GM23338 (cell line): ENCODE results near the gene CLDN2. TPM values are rescaled to one million over a fixed set of nuclear protein-coding genes. Genes with fewer than 3 reads are reported as not detected.

Source experiments
- ATAC-seq: fragments of 200-7000 bp; cut with Tn5 transposase; 3 replicates; pipeline ENCODE4 v1.9.1; 2020
- DNase-seq: peaks from one replicate; pipeline ENCODE4 v3.0.0-alpha.2; 2015; ENCODE audit warnings: low spot score
- H2AFZ ChIP-seq: fragments of 200-600 bp; sonication (generic); 2 replicates; pipeline ENCODE4 v1.8.0; 2016; ENCODE audit warnings: antibody characterized with exemption, mild to moderate bottlenecking, moderate library complexity
- H3F3A ChIP-seq: fragments of 200-600 bp; sonication (generic); replicated peaks from 2 replicates; pipeline ENCODE4 v1.8.0; 2017; ENCODE audit warnings: antibody characterized with exemption, mixed run types, low read depth
- H3K27ac ChIP-seq: fragments of 200-600 bp; sonication (generic); 2 replicates; pipeline ENCODE4 v1.6.1; 2016; ENCODE audit warnings: low read depth
- H3K27me3 ChIP-seq: fragments of 200-600 bp; sonication (generic); 2 replicates; pipeline ENCODE4 v1.8.0; 2016; ENCODE audit warnings: mild to moderate bottlenecking, mixed run types, moderate library complexity; ENCODE audit not compliant: insufficient read depth
- H3K36me3 ChIP-seq: fragments of 200-600 bp; sonication (generic); 2 replicates; pipeline ENCODE4 v1.8.0; 2016; ENCODE audit warnings: mild to moderate bottlenecking; ENCODE audit not compliant: insufficient read depth
- H3K4me1 ChIP-seq: fragments of 200-600 bp; sonication (generic); 2 replicates; pipeline ENCODE4 v1.8.0; 2016; ENCODE audit warnings: mild to moderate bottlenecking, moderate library complexity; ENCODE audit not compliant: insufficient read depth
- H3K4me2 ChIP-seq: fragments of 200-600 bp; sonication (generic); 2 replicates; pipeline ENCODE4 v1.7.1; 2017; ENCODE audit warnings: mixed run types
- H3K4me3 ChIP-seq: fragments of 200-600 bp; sonication (generic); 2 replicates; pipeline ENCODE4 v1.6.1; 2016; ENCODE audit warnings: mixed run types
- H3K79me2 ChIP-seq: fragments of 200-600 bp; sonication (generic); replicated peaks from 2 replicates; pipeline ENCODE4 v1.8.0; 2017; ENCODE audit warnings: mild to moderate bottlenecking; ENCODE audit not compliant: insufficient read depth
- H3K9me2 ChIP-seq: fragments of 200-600 bp; sonication (generic); 2 replicates; pipeline ENCODE4 v1.8.0; 2017; ENCODE audit not compliant: insufficient read depth
- H4K20me1 ChIP-seq: fragments of 200-600 bp; sonication (generic); replicated peaks from 2 replicates; pipeline ENCODE4 v1.8.0; 2017; ENCODE audit warnings: mild to moderate bottlenecking; ENCODE audit not compliant: insufficient read depth
- H3K27ac Mint-ChIP-seq: 2 replicates; pipeline ENCODE4 v1.8.0; 2020; ENCODE audit warnings: inconsistent platforms, mild to moderate bottlenecking, moderate library complexity, mixed read lengths
- H3K27me3 Mint-ChIP-seq: 3 replicates; pipeline ENCODE4 v1.8.0; 2022; ENCODE audit warnings: low read depth, mild to moderate bottlenecking, moderate library complexity, mixed read lengths, inconsistent platforms; ENCODE audit not compliant: insufficient read depth, poor library complexity
- H3K36me3 Mint-ChIP-seq: 3 replicates; pipeline ENCODE4 v1.8.0; 2021; ENCODE audit warnings: low read depth, mild to moderate bottlenecking, inconsistent platforms, moderate library complexity, mixed read lengths
- H3K4me1 Mint-ChIP-seq: 3 replicates; pipeline ENCODE4 v1.8.0; 2020; ENCODE audit warnings: mild to moderate bottlenecking, inconsistent platforms, mixed read lengths
- H3K4me3 Mint-ChIP-seq: 3 replicates; pipeline ENCODE4 v1.8.0; 2021; ENCODE audit warnings: moderate library complexity, mild to moderate bottlenecking, inconsistent platforms, mixed read lengths
- H3K9me3 Mint-ChIP-seq: 3 replicates; pipeline ENCODE4 v1.8.0; 2020; ENCODE audit warnings: moderate library complexity, mild to moderate bottlenecking, inconsistent platforms, mixed read lengths
- EZH2 ChIP-seq: fragments of 200-600 bp; sonication (generic); IDR thresholded peaks from one replicate; pipeline ENCODE4 v1.8.0; 2017; ENCODE audit warnings: antibody characterized with exemption, mild to moderate bottlenecking, low read depth; ENCODE audit not compliant: unreplicated experiment
- ZNF114 ChIP-seq: fragments of 250-450 bp; sonication (Bioruptor Pico); IDR thresholded peaks from 2 replicates; pipeline ENCODE4 v1.5.0; 2020; ENCODE audit warnings: mild to moderate bottlenecking, moderate library complexity
- polyA plus RNA-seq: library from polyadenylated mRNA; unstranded; fragments of >200 nt; fragmentation: Nextera tagmentation; extraction: Ambion mirVana; gene quantifications from 2 replicates; pipeline ENCODE4 v1.2.1, GENCODE V29; 2016
- total RNA-seq: library from RNA; depleted of rRNA; stranded (reverse); fragments of >200 nt; shearing (Covaris generic); gene quantifications from 2 replicates; pipeline ENCODE4 v1.2.3, GENCODE V29; 2014
- TF ChIP-seq, protein P1 (sequence below): IDR thresholded peaks from one replicate; pipeline ENCODE4 v1.6.1; 2018; ENCODE audit warnings: antibody characterized with exemption; ENCODE audit not compliant: unreplicated experiment
- TF ChIP-seq, protein P2 (sequence below), 2 experiments: fragments of 200-600 bp in 1 of 2; sonication (generic) in 1 of 2; conservative IDR thresholded peaks; 2 replicates each; pipeline versions ENCODE4 v1.5.1 to v1.6.1; 2016 to 2017; ENCODE audit warnings: antibody characterized with exemption in 2 of 2, low read depth in 2 of 2, mild to moderate bottlenecking in 2 of 2, moderate library complexity in 1 of 2

The CLDN2 gene
- total and polyA plus RNA-seq, 2 experiments from 2014 or later: not detected

GRCh38 chrX:106891762-106892460 is 28.3 kb upstream of the CLDN2 start:
- H3K36me3 ChIP-seq: no peaks in the 10 kb centered on the region
- H3K4me1 ChIP-seq: no peaks in the 10 kb centered on the region
- Mint-ChIP-seq H3K36me3 (no peaks in the 10 kb centered on the region), H3K27me3 (peaks cover 2% of the 10 kb centered on the region), H3K9me3 (no peaks in the 10 kb centered on the region), H3K27ac (no peak overlapping the region), H3K4me1 (no peaks in the 10 kb centered on the region), H3K4me3 (no peak overlapping the region)
- H3K27ac ChIP-seq: no peak overlapping the region
- H3K4me3 ChIP-seq: no peak overlapping the region
- ATAC-seq: no peak
- no peaks in the 10 kb centered on the region for H3K9me2 ChIP-seq
- no peak overlapping the region for H3K4me2 ChIP-seq
- H3K27me3 ChIP-seq: no peaks in the 10 kb centered on the region
- H2AFZ ChIP-seq: no peak overlapping the region
- H3K79me2 ChIP-seq: no peaks in the 10 kb centered on the region
- TF ChIP-seq, protein P1, sequence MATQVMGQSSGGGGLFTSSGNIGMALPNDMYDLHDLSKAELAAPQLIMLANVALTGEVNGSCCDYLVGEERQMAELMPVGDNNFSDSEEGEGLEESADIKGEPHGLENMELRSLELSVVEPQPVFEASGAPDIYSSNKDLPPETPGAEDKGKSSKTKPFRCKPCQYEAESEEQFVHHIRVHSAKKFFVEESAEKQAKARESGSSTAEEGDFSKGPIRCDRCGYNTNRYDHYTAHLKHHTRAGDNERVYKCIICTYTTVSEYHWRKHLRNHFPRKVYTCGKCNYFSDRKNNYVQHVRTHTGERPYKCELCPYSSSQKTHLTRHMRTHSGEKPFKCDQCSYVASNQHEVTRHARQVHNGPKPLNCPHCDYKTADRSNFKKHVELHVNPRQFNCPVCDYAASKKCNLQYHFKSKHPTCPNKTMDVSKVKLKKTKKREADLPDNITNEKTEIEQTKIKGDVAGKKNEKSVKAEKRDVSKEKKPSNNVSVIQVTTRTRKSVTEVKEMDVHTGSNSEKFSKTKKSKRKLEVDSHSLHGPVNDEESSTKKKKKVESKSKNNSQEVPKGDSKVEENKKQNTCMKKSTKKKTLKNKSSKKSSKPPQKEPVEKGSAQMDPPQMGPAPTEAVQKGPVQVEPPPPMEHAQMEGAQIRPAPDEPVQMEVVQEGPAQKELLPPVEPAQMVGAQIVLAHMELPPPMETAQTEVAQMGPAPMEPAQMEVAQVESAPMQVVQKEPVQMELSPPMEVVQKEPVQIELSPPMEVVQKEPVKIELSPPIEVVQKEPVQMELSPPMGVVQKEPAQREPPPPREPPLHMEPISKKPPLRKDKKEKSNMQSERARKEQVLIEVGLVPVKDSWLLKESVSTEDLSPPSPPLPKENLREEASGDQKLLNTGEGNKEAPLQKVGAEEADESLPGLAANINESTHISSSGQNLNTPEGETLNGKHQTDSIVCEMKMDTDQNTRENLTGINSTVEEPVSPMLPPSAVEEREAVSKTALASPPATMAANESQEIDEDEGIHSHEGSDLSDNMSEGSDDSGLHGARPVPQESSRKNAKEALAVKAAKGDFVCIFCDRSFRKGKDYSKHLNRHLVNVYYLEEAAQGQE: no peak
- DNase-seq: no peak
- no peaks in the 10 kb centered on the region for H3F3A ChIP-seq
- no peaks in the 10 kb centered on the region for H4K20me1 ChIP-seq

DNA sequence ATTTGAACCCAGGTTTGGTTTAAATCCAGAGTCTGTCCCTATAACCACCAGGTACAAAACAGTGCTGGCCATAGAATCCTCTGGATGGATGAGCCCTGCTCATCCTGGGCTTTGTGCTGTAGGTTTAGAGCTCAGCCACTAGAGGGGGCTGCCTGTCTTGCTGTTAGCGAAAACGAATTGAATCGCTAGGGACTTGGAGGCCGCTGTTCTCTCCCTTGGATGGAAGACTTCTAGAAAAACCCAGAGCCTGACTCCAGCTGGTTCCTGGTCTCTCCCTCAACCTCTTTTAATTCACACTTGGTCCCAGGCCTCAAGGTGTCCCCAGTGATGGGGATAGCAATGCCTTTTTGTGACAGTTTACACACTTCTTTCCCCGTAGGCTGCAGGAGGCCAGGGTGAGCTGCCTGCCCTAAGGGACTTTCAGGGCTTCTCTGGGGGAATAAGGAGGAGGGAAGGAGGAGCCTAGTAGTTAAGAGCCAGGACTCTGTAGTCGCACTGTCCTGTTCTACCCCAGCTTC is 25.8 kb upstream of the CLDN2 start:
- Histone ChIP-seq H3K4me2 (no peak overlapping the region; the same call in 1 of the 2 replicates), H3K79me2 (no peaks in the 10 kb centered on the region), H3K4me1 (no peaks in the 10 kb centered on the region), H3K4me3 (no peak overlapping the region), H2AFZ (no peak overlapping the region; the same call in 1 of the 2 replicates), H3K9me2 (no peaks in the 10 kb centered on the region), H3K36me3 (no peaks in the 10 kb centered on the region), H3K27me3 (no peaks in the 10 kb centered on the region), H3K27ac (no peak overlapping the region), H3F3A (no peaks in the 10 kb centered on the region), H4K20me1 (no peaks in the 10 kb centered on the region)
- ATAC-seq (peak; percentile 92), DNase-seq (peak; percentile 73)
- Mint-ChIP-seq H3K4me3 (no peak overlapping the region), H3K36me3 (no peaks in the 10 kb centered on the region), H3K4me1 (peaks cover 7% of the 10 kb centered on the region; the same call in 2 of the 3 replicates), H3K27ac (no peak overlapping the region), H3K9me3 (no peaks in the 10 kb centered on the region), H3K27me3 (peaks cover 2% of the 10 kb centered on the region)
- TF ChIP-seq ZNF114: no peak
- no peak for TF ChIP-seq EZH2
- TF ChIP-seq, protein P2, sequence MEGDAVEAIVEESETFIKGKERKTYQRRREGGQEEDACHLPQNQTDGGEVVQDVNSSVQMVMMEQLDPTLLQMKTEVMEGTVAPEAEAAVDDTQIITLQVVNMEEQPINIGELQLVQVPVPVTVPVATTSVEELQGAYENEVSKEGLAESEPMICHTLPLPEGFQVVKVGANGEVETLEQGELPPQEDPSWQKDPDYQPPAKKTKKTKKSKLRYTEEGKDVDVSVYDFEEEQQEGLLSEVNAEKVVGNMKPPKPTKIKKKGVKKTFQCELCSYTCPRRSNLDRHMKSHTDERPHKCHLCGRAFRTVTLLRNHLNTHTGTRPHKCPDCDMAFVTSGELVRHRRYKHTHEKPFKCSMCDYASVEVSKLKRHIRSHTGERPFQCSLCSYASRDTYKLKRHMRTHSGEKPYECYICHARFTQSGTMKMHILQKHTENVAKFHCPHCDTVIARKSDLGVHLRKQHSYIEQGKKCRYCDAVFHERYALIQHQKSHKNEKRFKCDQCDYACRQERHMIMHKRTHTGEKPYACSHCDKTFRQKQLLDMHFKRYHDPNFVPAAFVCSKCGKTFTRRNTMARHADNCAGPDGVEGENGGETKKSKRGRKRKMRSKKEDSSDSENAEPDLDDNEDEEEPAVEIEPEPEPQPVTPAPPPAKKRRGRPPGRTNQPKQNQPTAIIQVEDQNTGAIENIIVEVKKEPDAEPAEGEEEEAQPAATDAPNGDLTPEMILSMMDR (conservative IDR thresholded peaks at IDR 0.05; ENCODE audit: low read depth in 2 of 2): peak; percentile 69 to 84
